Suprapubic skin (tissue), 4 donors: ENCODE results near the gene TRIP12. TPM values are rescaled to one million over a fixed set of nuclear protein-coding genes. Genes with fewer than 3 reads are reported as not detected.
"Not testable (repeated sequence)": the region's sequence is repeated elsewhere in the genome, so short reads cannot be mapped to it uniquely, and the experiment has no call there.

Source experiments
- DNase-seq, 2 donors: peaks; one replicate each; pipeline ENCODE4 v3.0.0-alpha.2; 2019; ENCODE audit warnings: low spot score in 2 of 2
- H3K27ac ChIP-seq: fragments of 200-600 bp; sonication (generic); one replicate; pipeline ENCODE4 v1.5.1; 2019
- H3K27me3 ChIP-seq: fragments of 200-600 bp; sonication (generic); one replicate; pipeline ENCODE4 v1.5.1; 2019
- H3K36me3 ChIP-seq: fragments of 200-600 bp; sonication (generic); one replicate; pipeline ENCODE4 v1.5.1; 2019
- H3K4me1 ChIP-seq: fragments of 200-600 bp; sonication (generic); one replicate; pipeline ENCODE4 v1.5.1; 2019
- H3K4me3 ChIP-seq: fragments of 200-600 bp; sonication (generic); one replicate; pipeline ENCODE4 v1.5.1; 2019; ENCODE audit warnings: mild to moderate bottlenecking
- H3K9me3 ChIP-seq: fragments of 200-600 bp; sonication (generic); one replicate; pipeline ENCODE4 v1.5.1; 2019
- CTCF ChIP-seq, 2 donors: fragments of 200-600 bp in 1 of 2; fragments of 450-650 bp in 1 of 2; sonication (generic) in 1 of 2; IDR thresholded peaks; one replicate each; pipeline ENCODE4 v1.5.1; 2016 to 2019; ENCODE audit warnings: antibody characterized with exemption in 2 of 2, mild to moderate bottlenecking in 1 of 2, moderate library complexity in 1 of 2
- EP300 ChIP-seq: sonication (generic); formaldehyde crosslinking; IDR thresholded peaks from one replicate; pipeline ENCODE4 v1.6.1; 2017; ENCODE audit warnings: antibody characterized with exemption
- POLR2A ChIP-seq, 2 donors: fragments of 450-650 bp; IDR thresholded peaks; one replicate each; pipeline ENCODE4 v1.6.1; 2017; ENCODE audit warnings: antibody characterized with exemption in 2 of 2, mild to moderate bottlenecking in 2 of 2, moderate library complexity in 2 of 2
- POLR2AphosphoS5 ChIP-seq, 3 donors: sonication (generic); formaldehyde crosslinking; IDR thresholded peaks; one replicate each; pipeline ENCODE4 v1.6.1; 2017; ENCODE audit warnings: antibody characterized with exemption in 3 of 3
- WGBS: methylation state at CpG from one replicate; pipeline ENCODE4 v1.1.5; 2018; 5-methylcytosine and 5-hydroxymethylcytosine counted together
- total RNA-seq, 4 donors: library from RNA; depleted of rRNA; stranded (reverse); fragments of >200 nt; gene quantifications; one replicate each; pipeline ENCODE4 v1.1.0, GENCODE V29; 2016

TRIP12 gene
- total RNA-seq, 4 donors from 2014 or later = 124 to 227 (median 143) TPM

- no peak for TF ChIP-seq CTCF (IDR thresholded peaks at IDR 0.05)
- H3K4me3 ChIP-seq = no peak overlapping the region
- H3K4me1 ChIP-seq = no peaks in the 10 kb centered on the region
- DNase-seq = no peak
- H3K27me3 ChIP-seq = no peaks in the 10 kb centered on the region
- WGBS = 81% methylated on average over 6 of the region's 6 CpGs
- no peaks in the 10 kb centered on the region for H3K9me3 ChIP-seq
- H3K27ac ChIP-seq = no peak overlapping the region
- H3K36me3 ChIP-seq = peaks cover 52% of the 10 kb centered on the region
Observed at GRCh38 chr2:229838729-229839128, 83.1 kb downstream of the TRIP12 start.

- H3K4me3 ChIP-seq = no peak overlapping the region
- no peak for TF ChIP-seq EP300
- no peak for TF ChIP-seq POLR2A (IDR thresholded peaks at IDR 0.05)
- TF ChIP-seq POLR2AphosphoS5 (IDR thresholded peaks at IDR 0.05) = no peak
- no peak for TF ChIP-seq CTCF (IDR thresholded peaks at IDR 0.05)
- 87% methylated on average over 7 of the region's 7 CpGs for WGBS
- H3K27ac ChIP-seq = no peak overlapping the region
- DNase-seq = no peak
- H3K9me3 ChIP-seq = no peaks in the 10 kb centered on the region
- no peaks in the 10 kb centered on the region for H3K4me1 ChIP-seq
- H3K27me3 ChIP-seq = no peaks in the 10 kb centered on the region
- H3K36me3 ChIP-seq = peaks cover 57% of the 10 kb centered on the region
Observed at GRCh38 chr2:229836847-229837246, 85.0 kb downstream of the TRIP12 start.

- no peaks in the 10 kb centered on the region for H3K27me3 ChIP-seq
- H3K9me3 ChIP-seq = no peaks in the 10 kb centered on the region
- no peaks in the 10 kb centered on the region for H3K4me1 ChIP-seq
- TF ChIP-seq CTCF (IDR thresholded peaks at IDR 0.05) = no peak
- no peak for TF ChIP-seq EP300
- TF ChIP-seq POLR2AphosphoS5 (IDR thresholded peaks at IDR 0.05) = no peak
- no peak overlapping the region for H3K4me3 ChIP-seq
- H3K36me3 ChIP-seq = peaks cover 63% of the 10 kb centered on the region
- DNase-seq = no peak
- 70% methylated on average over 3 of the region's 3 CpGs for WGBS
- no peak overlapping the region for H3K27ac ChIP-seq
Observed at GRCh38 chr2:229835596-229836283, 86.1 kb downstream of the TRIP12 start.

GRCh38 chr2:229834368-229834767 lies 87.4 kb downstream of the TRIP12 start:
- H3K27ac ChIP-seq, H3K27me3 ChIP-seq, DNase-seq, H3K4me3 ChIP-seq, H3K4me1 ChIP-seq, H3K9me3 ChIP-seq: not testable (repeated sequence)
- peaks cover 62% of the 10 kb centered on the region for H3K36me3 ChIP-seq
- WGBS = 88% methylated on average over 4 of the region's 4 CpGs

- Histone ChIP-seq H3K27ac (no peak overlapping the region), H3K4me3 (no peak overlapping the region), H3K9me3 (no peaks in the 10 kb centered on the region), H3K27me3 (no peaks in the 10 kb centered on the region), H3K4me1 (no peaks in the 10 kb centered on the region), H3K36me3 (peaks cover 64% of the 10 kb centered on the region)
- TF ChIP-seq POLR2AphosphoS5 (IDR thresholded peaks at IDR 0.05) = no peak
- no peak for DNase-seq
- WGBS = 83% methylated on average over 2 of the region's 2 CpGs
Observed at GRCh38 chr2:229832510-229832898, 89.3 kb downstream of the TRIP12 start.

- Histone ChIP-seq H3K4me1 (no peaks in the 10 kb centered on the region), H3K4me3 (no peak overlapping the region), H3K36me3 (peaks cover 70% of the 10 kb centered on the region), H3K27ac (no peak overlapping the region), H3K27me3 (no peaks in the 10 kb centered on the region), H3K9me3 (no peaks in the 10 kb centered on the region)
- 90% methylated on average over 3 of the region's 3 CpGs for WGBS
- TF ChIP-seq POLR2A (IDR thresholded peaks at IDR 0.05) = no peak
- no peak for TF ChIP-seq EP300
- no peak for TF ChIP-seq CTCF (IDR thresholded peaks at IDR 0.05)
- no peak for TF ChIP-seq POLR2AphosphoS5 (IDR thresholded peaks at IDR 0.05)
- no peak for DNase-seq
Observed at GRCh38 chr2:229831805-229832509, 89.9 kb downstream of the TRIP12 start.
